HEK293 (cell line): ENCODE measurements around the gene EDEM3.

ENCODE experiments used
- CTCF ChIA-PET: fragments of 350-600 bp; formaldehyde crosslinking; extraction: SDS; loops from one replicate; lab custom pipeline; 2021; ENCODE audit warnings: antibody characterized with exemption; lab: Yijun Ruan, JAX
- POLR2A ChIA-PET: fragments of 300-600 bp; formaldehyde crosslinking; extraction: SDS; loops from one replicate; lab custom pipeline; 2020; ENCODE audit warnings: antibody characterized with exemption, inconsistent platforms; lab: Yijun Ruan, JAX
- H3K27ac ChIP-seq: fragments of 200-500 bp; sonication (Bioruptor generic); 2 replicates; pipeline ENCODE4 v1.5.1; 2014; ENCODE audit warnings: low read depth, low read length, control low read depth, inconsistent platforms; ENCODE audit errors: extremely low read depth
- H3K36me3 ChIP-seq, 2 experiments: fragments of 200-500 bp in 1 of 2; sonication (Bioruptor generic) in 1 of 2; 1 replicate in 1 of 2; 2 replicates in 1 of 2; pipeline ENCODE4 v1.5.1; 2014 to 2017; ENCODE audit warnings: inconsistent platforms in 2 of 2, low read length in 2 of 2; ENCODE audit not compliant: control insufficient read depth in 2 of 2, insufficient read depth in 1 of 2
- H3K4me1 ChIP-seq: fragments of 200-500 bp; sonication (Bioruptor generic); 2 replicates; pipeline ENCODE4 v1.5.1; 2014; ENCODE audit warnings: mild to moderate bottlenecking, low read length, inconsistent platforms; ENCODE audit not compliant: control insufficient read depth, insufficient read depth
- H3K4me3 ChIP-seq: 2 replicates; pipeline ENCODE4 v1.5.1; 2011; ENCODE audit warnings: low read depth, mild to moderate bottlenecking, control low read depth, low read length, moderate library complexity
- H3K9me3 ChIP-seq: fragments of 200-500 bp; sonication (Bioruptor generic); 2 replicates; pipeline ENCODE4 v1.5.1; 2014; ENCODE audit warnings: low read depth, low read length, inconsistent platforms; ENCODE audit not compliant: control insufficient read depth, insufficient read depth
- BCL11A ChIP-seq: fragments of 450-650 bp; formaldehyde crosslinking; IDR thresholded peaks from 2 replicates; pipeline ENCODE4 v1.5.1; 2016; ENCODE audit warnings: low read depth, missing biosample characterization, missing genetic modification characterization
- GFI1B ChIP-seq: fragments of 450-650 bp; formaldehyde crosslinking; IDR thresholded peaks from 2 replicates; pipeline ENCODE4 v1.5.1; 2016; ENCODE audit warnings: missing biosample characterization, missing genetic modification characterization
- MEIS1 ChIP-seq: sonication (generic); formaldehyde crosslinking; IDR thresholded peaks from 2 replicates; pipeline ENCODE4 v1.8.1; 2022; ENCODE audit warnings: missing genetic modification reagents, mild to moderate bottlenecking, borderline replicate concordance
- YY1 ChIP-seq: fragments of 450-650 bp; formaldehyde crosslinking; IDR thresholded peaks from 2 replicates; pipeline ENCODE4 v1.5.1; 2018; ENCODE audit warnings: missing biosample characterization, missing genetic modification characterization
- ZNF148 ChIP-seq: fragments of 450-650 bp; formaldehyde crosslinking; IDR thresholded peaks from 2 replicates; pipeline ENCODE4 v1.5.0; 2017; ENCODE audit warnings: missing biosample characterization, missing genetic modification characterization, borderline replicate concordance
- ZNF155 ChIP-seq: fragments of 450-650 bp; formaldehyde crosslinking; IDR thresholded peaks from 2 replicates; pipeline ENCODE4 v1.5.1; 2016; ENCODE audit warnings: missing biosample characterization, missing genetic modification characterization
- ZNF175 ChIP-seq: fragments of 450-650 bp; formaldehyde crosslinking; IDR thresholded peaks from 2 replicates; pipeline ENCODE4 v1.5.1; 2016; ENCODE audit warnings: missing biosample characterization, missing genetic modification characterization
- ZNF302 ChIP-seq: fragments of 450-650 bp; formaldehyde crosslinking; IDR thresholded peaks from 2 replicates; pipeline ENCODE4 v1.5.1; 2016; ENCODE audit warnings: missing biosample characterization, missing genetic modification characterization, low read depth
- ZNF354C ChIP-seq: fragments of 450-650 bp; formaldehyde crosslinking; IDR thresholded peaks from 2 replicates; pipeline ENCODE4 v1.5.1; 2016; ENCODE audit warnings: missing biosample characterization, missing genetic modification characterization, low read depth, borderline replicate concordance
- ZNF510 ChIP-seq: fragments of 450-650 bp; formaldehyde crosslinking; IDR thresholded peaks from 2 replicates; pipeline ENCODE4 v1.5.1; 2018; ENCODE audit warnings: mild to moderate bottlenecking, missing genetic modification characterization, missing biosample characterization; ENCODE audit not compliant: insufficient replicate concordance
- ZNF513 ChIP-seq: fragments of 450-650 bp; IDR thresholded peaks from 2 replicates; pipeline ENCODE4 v1.5.1; 2018; ENCODE audit warnings: missing biosample characterization, missing genetic modification characterization
- ZNF561 ChIP-seq: fragments of 450-650 bp; IDR thresholded peaks from 2 replicates; pipeline ENCODE4 v1.5.1; 2018; ENCODE audit warnings: missing biosample characterization, missing genetic modification characterization, borderline replicate concordance
- ZNF624 ChIP-seq: fragments of 450-650 bp; formaldehyde crosslinking; IDR thresholded peaks from 2 replicates; pipeline ENCODE4 v1.5.1; 2017; ENCODE audit warnings: missing biosample characterization, missing genetic modification characterization
- TF ChIP-seq, protein P1 (sequence below): fragments of 450-650 bp; formaldehyde crosslinking; IDR thresholded peaks from 2 replicates; pipeline ENCODE4 v1.5.1; 2016; ENCODE audit warnings: missing biosample characterization, missing genetic modification characterization
- TF ChIP-seq, protein P2 (sequence below): fragments of 450-650 bp; formaldehyde crosslinking; IDR thresholded peaks from 2 replicates; pipeline ENCODE4 v1.5.1; 2017; ENCODE audit warnings: missing biosample characterization, missing genetic modification characterization
- TF ChIP-seq, protein P3 (sequence below): fragments of 450-650 bp; formaldehyde crosslinking; conservative IDR thresholded peaks from 2 replicates; pipeline ENCODE4 v1.5.1; 2016; ENCODE audit warnings: low read depth, missing biosample characterization, missing genetic modification characterization

The EDEM3 gene

GRCh38 chr1:184658055-184658454 is 96.6 kb downstream of the EDEM3 start:
- ChIA-PET POLR2A (no interaction called here), CTCF (no interaction called here)
- TF ChIP-seq ZNF624 (tag by site-specific recombination) (no peak), ZNF510 (tag by site-specific recombination) (no peak), ZNF354C (no peak), ZNF175 (tag by site-specific recombination) (no peak), YY1 (tag by site-specific recombination) (no peak), ZNF302 (no peak), GFI1B (tag by site-specific recombination) (no peak), BCL11A (tag by site-specific recombination) (no peak), ZNF155 (tag by site-specific recombination) (no peak), ZNF561 (no peak), MEIS1 (CRISPR knock-in tag) (no peak), ZNF513 (tag by site-specific recombination) (no peak), ZNF148 (tag by site-specific recombination) (no peak)
- TF ChIP-seq, protein P1, sequence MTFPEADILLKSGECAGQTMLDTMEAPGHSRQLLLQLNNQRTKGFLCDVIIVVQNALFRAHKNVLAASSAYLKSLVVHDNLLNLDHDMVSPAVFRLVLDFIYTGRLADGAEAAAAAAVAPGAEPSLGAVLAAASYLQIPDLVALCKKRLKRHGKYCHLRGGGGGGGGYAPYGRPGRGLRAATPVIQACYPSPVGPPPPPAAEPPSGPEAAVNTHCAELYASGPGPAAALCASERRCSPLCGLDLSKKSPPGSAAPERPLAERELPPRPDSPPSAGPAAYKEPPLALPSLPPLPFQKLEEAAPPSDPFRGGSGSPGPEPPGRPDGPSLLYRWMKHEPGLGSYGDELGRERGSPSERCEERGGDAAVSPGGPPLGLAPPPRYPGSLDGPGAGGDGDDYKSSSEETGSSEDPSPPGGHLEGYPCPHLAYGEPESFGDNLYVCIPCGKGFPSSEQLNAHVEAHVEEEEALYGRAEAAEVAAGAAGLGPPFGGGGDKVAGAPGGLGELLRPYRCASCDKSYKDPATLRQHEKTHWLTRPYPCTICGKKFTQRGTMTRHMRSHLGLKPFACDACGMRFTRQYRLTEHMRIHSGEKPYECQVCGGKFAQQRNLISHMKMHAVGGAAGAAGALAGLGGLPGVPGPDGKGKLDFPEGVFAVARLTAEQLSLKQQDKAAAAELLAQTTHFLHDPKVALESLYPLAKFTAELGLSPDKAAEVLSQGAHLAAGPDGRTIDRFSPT (tag by site-specific recombination): no peak
- TF ChIP-seq, protein P2, sequence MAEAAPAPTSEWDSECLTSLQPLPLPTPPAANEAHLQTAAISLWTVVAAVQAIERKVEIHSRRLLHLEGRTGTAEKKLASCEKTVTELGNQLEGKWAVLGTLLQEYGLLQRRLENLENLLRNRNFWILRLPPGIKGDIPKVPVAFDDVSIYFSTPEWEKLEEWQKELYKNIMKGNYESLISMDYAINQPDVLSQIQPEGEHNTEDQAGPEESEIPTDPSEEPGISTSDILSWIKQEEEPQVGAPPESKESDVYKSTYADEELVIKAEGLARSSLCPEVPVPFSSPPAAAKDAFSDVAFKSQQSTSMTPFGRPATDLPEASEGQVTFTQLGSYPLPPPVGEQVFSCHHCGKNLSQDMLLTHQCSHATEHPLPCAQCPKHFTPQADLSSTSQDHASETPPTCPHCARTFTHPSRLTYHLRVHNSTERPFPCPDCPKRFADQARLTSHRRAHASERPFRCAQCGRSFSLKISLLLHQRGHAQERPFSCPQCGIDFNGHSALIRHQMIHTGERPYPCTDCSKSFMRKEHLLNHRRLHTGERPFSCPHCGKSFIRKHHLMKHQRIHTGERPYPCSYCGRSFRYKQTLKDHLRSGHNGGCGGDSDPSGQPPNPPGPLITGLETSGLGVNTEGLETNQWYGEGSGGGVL (tag by site-specific recombination): no peak
- TF ChIP-seq, protein P3, sequence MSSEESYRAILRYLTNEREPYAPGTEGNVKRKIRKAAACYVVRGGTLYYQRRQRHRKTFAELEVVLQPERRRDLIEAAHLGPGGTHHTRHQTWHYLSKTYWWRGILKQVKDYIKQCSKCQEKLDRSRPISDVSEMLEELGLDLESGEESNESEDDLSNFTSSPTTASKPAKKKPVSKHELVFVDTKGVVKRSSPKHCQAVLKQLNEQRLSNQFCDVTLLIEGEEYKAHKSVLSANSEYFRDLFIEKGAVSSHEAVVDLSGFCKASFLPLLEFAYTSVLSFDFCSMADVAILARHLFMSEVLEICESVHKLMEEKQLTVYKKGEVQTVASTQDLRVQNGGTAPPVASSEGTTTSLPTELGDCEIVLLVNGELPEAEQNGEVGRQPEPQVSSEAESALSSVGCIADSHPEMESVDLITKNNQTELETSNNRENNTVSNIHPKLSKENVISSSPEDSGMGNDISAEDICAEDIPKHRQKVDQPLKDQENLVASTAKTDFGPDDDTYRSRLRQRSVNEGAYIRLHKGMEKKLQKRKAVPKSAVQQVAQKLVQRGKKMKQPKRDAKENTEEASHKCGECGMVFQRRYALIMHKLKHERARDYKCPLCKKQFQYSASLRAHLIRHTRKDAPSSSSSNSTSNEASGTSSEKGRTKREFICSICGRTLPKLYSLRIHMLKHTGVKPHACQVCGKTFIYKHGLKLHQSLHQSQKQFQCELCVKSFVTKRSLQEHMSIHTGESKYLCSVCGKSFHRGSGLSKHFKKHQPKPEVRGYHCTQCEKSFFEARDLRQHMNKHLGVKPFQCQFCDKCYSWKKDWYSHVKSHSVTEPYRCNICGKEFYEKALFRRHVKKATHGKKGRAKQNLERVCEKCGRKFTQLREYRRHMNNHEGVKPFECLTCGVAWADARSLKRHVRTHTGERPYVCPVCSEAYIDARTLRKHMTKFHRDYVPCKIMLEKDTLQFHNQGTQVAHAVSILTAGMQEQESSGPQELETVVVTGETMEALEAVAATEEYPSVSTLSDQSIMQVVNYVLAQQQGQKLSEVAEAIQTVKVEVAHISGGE (tag by site-specific recombination): no peak

More at GRCh38 chr1:184658055-184658454, 96.6 kb downstream of the EDEM3 start:
- H3K36me3 ChIP-seq: no peaks in the 10 kb centered on the region
- no peaks in the 10 kb centered on the region for H3K4me1 ChIP-seq
- H3K9me3 ChIP-seq: no peaks in the 10 kb centered on the region
- H3K4me3 ChIP-seq: no peak overlapping the region
- H3K27ac ChIP-seq: no peak overlapping the region
